Mesendoderm (in vitro differentiated cells): Measurements from ENCODE around the gene GRHL1.
"Not testable (repeated sequence)": the region's sequence is repeated elsewhere in the genome, so short reads cannot be mapped to it uniquely, and the experiment has no call there.

Source experiments
- DNase-seq: peaks from one replicate; pipeline ENCODE4 v3.0.0; 2013
- H2AK5ac ChIP-seq: 2 replicates; pipeline ENCODE4 v1.6.1; 2013; ENCODE audit warnings: low read length, inconsistent platforms
- H2BK120ac ChIP-seq: 2 replicates; pipeline ENCODE4 v1.6.1; 2013; ENCODE audit warnings: low read depth, mild to moderate bottlenecking, low read length, moderate library complexity, mixed read lengths
- H2BK15ac ChIP-seq: replicated peaks from 2 replicates; pipeline ENCODE4 v1.6.1; 2013; ENCODE audit warnings: low read depth, mild to moderate bottlenecking, moderate library complexity
- H2BK5ac ChIP-seq: 2 replicates; pipeline ENCODE4 v1.6.1; 2013; ENCODE audit warnings: low read length, inconsistent platforms
- H3K18ac ChIP-seq: 2 replicates; pipeline ENCODE4 v1.6.1; 2013; ENCODE audit warnings: mild to moderate bottlenecking, low read length, mixed read lengths
- H3K23ac ChIP-seq: one replicate; pipeline ENCODE4 v1.6.1; 2013; ENCODE audit warnings: low read length
- H3K27ac ChIP-seq: 2 replicates; pipeline ENCODE4 v1.5.1; 2013; ENCODE audit warnings: low read depth, mild to moderate bottlenecking, inconsistent platforms, low read length, moderate library complexity
- H3K27me3 ChIP-seq: 2 replicates; pipeline ENCODE4 v1.6.1; 2013; ENCODE audit warnings: low read length, control low read depth, mild to moderate bottlenecking, inconsistent platforms; ENCODE audit not compliant: insufficient read depth, poor library complexity
- H3K36me3 ChIP-seq: 2 replicates; pipeline ENCODE4 v1.6.1; 2013; ENCODE audit warnings: low read length, inconsistent platforms; ENCODE audit not compliant: control insufficient read depth, insufficient read depth
- H3K4ac ChIP-seq: one replicate; pipeline ENCODE4 v1.6.1; 2013; ENCODE audit warnings: low read depth, mild to moderate bottlenecking, low read length, moderate library complexity
- H3K4me1 ChIP-seq: 2 replicates; pipeline ENCODE4 v1.6.1; 2013; ENCODE audit warnings: low read depth, low read length, inconsistent platforms; ENCODE audit not compliant: control insufficient read depth
- H3K4me2 ChIP-seq: 2 replicates; pipeline ENCODE4 v1.6.1; 2013; ENCODE audit warnings: low read length
- H3K4me3 ChIP-seq: 2 replicates; pipeline ENCODE4 v1.5.1; 2013; ENCODE audit warnings: mild to moderate bottlenecking, low read length
- H3K56ac ChIP-seq: one replicate; pipeline ENCODE4 v1.6.1; 2013; ENCODE audit warnings: low read length
- H3K79me1 ChIP-seq: 2 replicates; pipeline ENCODE4 v1.6.1; 2013; ENCODE audit warnings: low read length, inconsistent platforms
- H3K79me2 ChIP-seq: 2 replicates; pipeline ENCODE4 v1.6.1; 2013; ENCODE audit warnings: mild to moderate bottlenecking, low read length; ENCODE audit not compliant: control insufficient read depth, insufficient read depth
- H3K9ac ChIP-seq: 2 replicates; pipeline ENCODE4 v1.6.1; 2013; ENCODE audit warnings: low read length, inconsistent platforms
- H4K5ac ChIP-seq: one replicate; pipeline ENCODE4 v1.6.1; 2013; ENCODE audit warnings: low read length
- H4K8ac ChIP-seq: one replicate; pipeline ENCODE4 v1.6.1; 2013; ENCODE audit warnings: low read depth, mild to moderate bottlenecking, control low read depth, low read length, moderate library complexity
- WGBS: extraction: QIAGEN DNeasy Blood & Tissue Kit; methylation state at CpG from one replicate; pipeline ENCODE4 v1.1.7; 2013; ENCODE audit warnings: low lambda C conversion rate, missing lambda C conversion rate; ENCODE audit not compliant: insufficient coverage; ENCODE audit errors: extremely low coverage; 5-methylcytosine and 5-hydroxymethylcytosine counted together

Gene GRHL1

DNA sequence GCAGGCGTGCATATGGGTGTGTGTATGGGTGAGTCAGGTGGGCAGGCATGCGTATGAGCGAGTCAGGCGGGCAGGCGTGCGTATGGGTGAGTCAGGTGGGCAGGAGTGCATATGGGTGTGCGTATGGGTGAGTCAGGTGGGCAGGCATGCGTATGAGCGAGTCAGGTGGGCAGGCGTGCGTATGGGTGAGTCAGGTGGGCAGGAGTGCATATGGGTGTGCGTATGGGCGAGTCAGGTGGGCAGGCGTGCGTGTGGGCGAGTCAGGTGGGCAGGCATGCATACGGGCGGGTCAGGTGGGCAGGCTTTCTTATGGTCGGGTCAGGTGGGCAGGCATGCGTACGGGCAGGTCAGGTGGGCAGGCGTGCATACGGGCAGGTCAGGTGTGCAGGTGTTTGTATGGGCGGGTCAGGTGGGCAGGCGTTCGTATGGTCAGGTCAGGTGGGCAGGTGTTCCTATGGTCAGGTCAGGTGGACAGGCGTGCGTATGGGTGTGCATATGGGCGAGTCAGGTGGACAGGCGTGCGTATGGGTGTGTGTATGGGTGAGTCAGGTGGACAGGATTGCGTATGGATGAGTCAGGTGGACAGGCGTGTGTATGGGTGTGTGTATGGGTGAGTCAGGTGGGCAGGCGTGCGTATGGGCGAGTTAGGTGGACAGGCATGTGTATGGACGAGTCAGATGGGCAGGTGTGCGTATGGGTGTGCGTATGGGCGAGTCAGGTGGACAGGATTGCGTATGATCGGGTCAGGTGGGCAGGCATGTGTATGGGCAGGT lies 63.1 kb downstream of the GRHL1 start:
- no peak for DNase-seq
- Histone ChIP-seq H3K27me3 (no peaks in the 10 kb centered on the region), H3K27ac (no peak overlapping the region), H3K4me2 (no peak overlapping the region), H3K79me1 (no peaks in the 10 kb centered on the region), H3K4me1 (no peaks in the 10 kb centered on the region), H3K23ac (no peak overlapping the region), H4K8ac (no peak overlapping the region), H4K5ac (no peak overlapping the region), H2BK120ac (no peak overlapping the region), H2BK5ac (no peak overlapping the region), H3K79me2 (no peaks in the 10 kb centered on the region), H2BK15ac (no peak overlapping the region), H3K36me3 (no peaks in the 10 kb centered on the region), H2AK5ac (no peak overlapping the region), H3K56ac (no peak overlapping the region), H3K9ac (no peak overlapping the region), H3K18ac (no peak overlapping the region), H3K4me3 (no peak overlapping the region), H3K4ac (no peak overlapping the region)
- 100% methylated on average over 1 of the region's 42 CpGs for WGBS

DNA sequence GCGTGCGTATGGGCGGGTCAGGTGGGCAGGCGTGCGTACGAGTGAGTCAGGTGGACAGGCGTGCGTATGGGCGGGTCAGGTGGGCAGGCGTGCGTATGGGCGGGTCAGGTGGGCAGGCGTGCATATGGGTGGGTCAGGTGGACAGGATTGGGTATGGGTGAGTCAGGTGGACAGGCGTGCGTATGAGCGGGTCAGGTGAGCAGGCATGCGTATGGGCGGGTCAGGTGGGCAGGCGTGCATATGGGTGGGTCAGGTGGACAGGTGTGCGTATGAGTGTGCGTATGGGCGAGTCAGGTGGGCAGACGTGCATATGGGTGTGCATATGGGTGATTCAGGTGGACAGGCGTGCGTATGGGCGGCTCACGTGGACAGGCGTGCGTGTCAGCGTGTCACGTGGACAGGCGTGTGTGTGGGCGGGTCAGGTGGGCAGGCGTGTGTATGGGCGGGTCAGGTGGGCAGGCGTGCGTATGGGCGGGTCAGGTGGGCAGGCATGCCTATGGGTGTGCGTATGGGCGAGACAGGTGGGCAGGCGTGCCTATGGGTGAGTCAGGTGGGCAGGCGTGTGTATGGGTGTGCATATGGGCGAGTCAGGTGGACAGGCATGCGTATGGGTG lies 64.0 kb downstream of the GRHL1 start:
- no CpG with 5 or more reads among the region's 44 CpGs for WGBS
- H3K4me3 ChIP-seq, H4K5ac ChIP-seq: not testable (repeated sequence)

DNA sequence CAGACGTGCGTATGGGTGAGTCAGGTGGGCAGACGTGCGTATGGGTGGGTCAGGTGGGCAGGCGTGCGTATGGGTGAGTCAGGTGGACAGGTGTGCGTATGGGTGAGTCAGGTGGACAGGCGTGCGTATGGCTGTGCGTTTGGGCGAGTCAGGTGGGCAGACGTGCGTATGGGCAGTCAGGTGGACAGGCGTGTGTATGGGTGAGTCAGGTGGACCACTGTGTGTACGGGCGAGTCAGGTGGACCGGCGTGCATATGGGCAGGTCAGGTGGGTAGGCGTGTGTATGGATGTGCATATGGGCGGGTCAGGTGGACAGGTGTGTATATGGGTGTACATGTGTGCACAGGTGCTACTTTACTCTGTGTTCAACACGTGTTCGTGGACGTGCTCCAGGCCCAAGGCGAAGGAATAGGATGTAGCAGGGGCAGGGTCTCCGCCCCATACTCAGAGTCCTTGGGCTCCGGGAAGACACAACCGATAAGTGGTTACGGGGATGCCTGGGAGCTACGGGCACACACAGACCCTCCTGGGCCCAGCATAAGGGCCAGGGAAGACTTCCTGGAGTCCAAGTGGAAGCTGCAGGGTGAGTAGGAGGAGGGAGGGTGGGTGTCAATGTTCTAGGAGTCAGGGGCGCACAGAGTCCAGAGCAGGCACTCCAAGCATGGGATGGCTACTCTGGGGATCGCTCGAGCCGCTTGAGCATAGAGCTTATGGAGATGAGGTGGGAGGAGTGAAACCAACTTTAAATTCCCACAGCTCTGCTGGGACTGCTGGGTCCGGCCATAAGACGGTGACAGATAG lies 64.7 kb downstream of the GRHL1 start:
- no CpG with 5 or more reads among the region's 35 CpGs for WGBS
- H3K23ac ChIP-seq: no peak overlapping the region
- no peak overlapping the region for H3K18ac ChIP-seq

More for the DNA sequence above, 64.0 kb downstream of the GRHL1 start:
- H2BK120ac ChIP-seq, H3K27me3 ChIP-seq, H3K23ac ChIP-seq, H3K9ac ChIP-seq, H3K4me1 ChIP-seq, H3K36me3 ChIP-seq, H2BK15ac ChIP-seq, H3K18ac ChIP-seq, H3K56ac ChIP-seq, H4K8ac ChIP-seq, DNase-seq, H3K79me1 ChIP-seq, H3K27ac ChIP-seq, H2AK5ac ChIP-seq, H3K4me2 ChIP-seq, H3K79me2 ChIP-seq, H2BK5ac ChIP-seq, H3K4ac ChIP-seq: not testable (repeated sequence)

DNA sequence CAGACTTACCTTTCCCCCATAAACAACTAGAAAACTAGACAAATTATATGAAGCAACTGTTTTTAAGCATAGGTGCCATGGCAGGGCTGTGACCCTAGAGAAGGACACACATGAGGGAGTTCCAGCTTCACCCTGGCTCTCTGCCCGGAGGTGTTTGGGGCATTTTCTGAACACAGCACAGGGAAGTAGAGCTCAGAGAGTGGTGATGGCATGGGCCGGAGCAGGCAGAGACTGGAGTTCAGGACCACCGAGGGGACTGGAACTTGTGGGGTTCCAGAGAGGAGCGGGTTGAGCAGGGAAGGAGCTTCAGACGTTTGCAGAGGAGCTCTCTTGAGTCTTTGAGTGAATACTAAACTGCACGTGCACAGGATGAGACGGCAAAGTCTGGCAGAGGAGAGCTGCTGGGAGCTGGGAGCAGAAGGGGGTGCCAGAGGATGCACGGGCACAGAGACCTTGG lies 65.3 kb downstream of the GRHL1 start:
- H3K27ac ChIP-seq: no peak overlapping the region
- no peaks in the 10 kb centered on the region for H3K79me1 ChIP-seq
- no peak overlapping the region for H3K4me3 ChIP-seq
- no peak overlapping the region for H2AK5ac ChIP-seq
- no peak overlapping the region for H3K56ac ChIP-seq
- no peak overlapping the region for H3K4ac ChIP-seq
- H3K79me2 ChIP-seq: no peaks in the 10 kb centered on the region
- WGBS: no CpG with 5 or more reads among the region's 8 CpGs
- no peak overlapping the region for H3K18ac ChIP-seq
- no peak overlapping the region for H3K9ac ChIP-seq
- H3K36me3 ChIP-seq: no peaks in the 10 kb centered on the region
- no peaks in the 10 kb centered on the region for H3K4me1 ChIP-seq
- H3K4me2 ChIP-seq: no peak overlapping the region
- H3K27me3 ChIP-seq: no peaks in the 10 kb centered on the region
- no peak overlapping the region for H4K8ac ChIP-seq
- H4K5ac ChIP-seq: no peak overlapping the region
- no peak overlapping the region for H3K23ac ChIP-seq
- no peak overlapping the region for H2BK120ac ChIP-seq
- no peak overlapping the region for H2BK5ac ChIP-seq
- DNase-seq: no peak
- no peak overlapping the region for H2BK15ac ChIP-seq

More for the DNA sequence above, 64.7 kb downstream of the GRHL1 start:
- H2BK15ac ChIP-seq: no peak overlapping the region
- no peak overlapping the region for H3K4me3 ChIP-seq
- no peak overlapping the region for H3K9ac ChIP-seq
- no peaks in the 10 kb centered on the region for H3K27me3 ChIP-seq
- H3K4me1 ChIP-seq: no peaks in the 10 kb centered on the region
- no peaks in the 10 kb centered on the region for H3K79me1 ChIP-seq
- H2BK5ac ChIP-seq: no peak overlapping the region
- no peak for DNase-seq
- no peak overlapping the region for H3K4ac ChIP-seq
- no peak overlapping the region for H3K27ac ChIP-seq
- H3K36me3 ChIP-seq: no peaks in the 10 kb centered on the region
- H3K4me2 ChIP-seq: no peak overlapping the region
- H3K79me2 ChIP-seq: no peaks in the 10 kb centered on the region
- H3K56ac ChIP-seq: no peak overlapping the region
- H4K5ac ChIP-seq: no peak overlapping the region
- no peak overlapping the region for H4K8ac ChIP-seq
- H2BK120ac ChIP-seq: no peak overlapping the region
- H2AK5ac ChIP-seq: no peak overlapping the region

DNA sequence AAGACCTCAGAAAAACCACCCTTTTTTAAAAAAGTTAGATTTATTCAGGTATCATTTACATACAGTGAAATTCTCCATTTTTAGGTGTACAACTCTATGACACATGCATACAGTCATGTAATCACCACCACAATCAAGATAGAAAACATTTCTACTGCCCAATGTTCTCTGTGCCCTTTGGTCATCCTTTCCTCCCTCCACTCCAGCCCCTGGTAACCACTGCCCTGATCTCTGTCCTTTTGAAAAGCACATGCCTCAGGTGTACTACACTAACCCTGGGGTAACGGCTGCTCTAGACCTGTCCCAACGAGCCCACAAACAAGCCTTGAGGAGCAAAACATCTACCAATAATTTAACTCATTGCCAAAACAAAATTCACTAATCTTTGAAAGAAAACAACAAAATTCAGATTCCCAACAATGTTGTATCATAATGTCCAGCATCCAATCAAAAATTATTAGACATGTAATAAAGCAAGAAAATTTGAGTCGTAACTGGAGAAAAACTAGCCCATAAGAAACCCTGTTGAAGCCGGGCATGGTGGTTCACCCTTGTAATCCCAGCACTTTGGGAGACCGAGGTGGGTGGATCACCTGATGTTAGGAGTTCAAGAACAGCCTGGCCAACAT lies 65.9 kb downstream of the GRHL1 start:
- Histone ChIP-seq H3K56ac (no peak overlapping the region), H3K9ac (no peak overlapping the region), H3K23ac (no peak overlapping the region), H3K27ac (no peak overlapping the region), H2BK120ac (no peak overlapping the region), H3K36me3 (no peaks in the 10 kb centered on the region), H3K4me3 (no peak overlapping the region), H2BK5ac (no peak overlapping the region), H3K4me1 (no peaks in the 10 kb centered on the region), H4K8ac (no peak overlapping the region), H3K79me2 (no peaks in the 10 kb centered on the region), H4K5ac (no peak overlapping the region), H3K4ac (no peak overlapping the region), H3K27me3 (no peaks in the 10 kb centered on the region), H2AK5ac (no peak overlapping the region), H3K79me1 (no peaks in the 10 kb centered on the region), H3K4me2 (no peak overlapping the region), H2BK15ac (no peak overlapping the region), H3K18ac (no peak overlapping the region)
- WGBS: no CpG with 5 or more reads among the region's 5 CpGs
- no peak for DNase-seq
